Tibial artery (tissue), 4 donors: ENCODE results near the gene LATS1.
A peak's percentile ranks its signal among the peaks of the same experiment; 100 is the strongest.
"Not testable (repeated sequence)": the region's sequence is repeated elsewhere in the genome, so short reads cannot be mapped to it uniquely, and the experiment has no call there.

Experiments used
- DNase-seq, 2 donors: peaks; one replicate each; pipeline ENCODE4 v3.0.0-alpha.2; 2019
- H3K27ac ChIP-seq, 2 donors: fragments of 200-600 bp; sonication (generic) in 1 of 2; 1 replicate in 1 of 2; 2 replicates in 1 of 2; pipeline ENCODE4 v1.5.1; 2018 to 2019; ENCODE audit warnings: mild to moderate bottlenecking in 1 of 2
- H3K27me3 ChIP-seq, 2 donors: fragments of 200-600 bp; sonication (generic) in 1 of 2; one replicate each; pipeline versions ENCODE4 v1.5.1 to v1.6.0; 2016 to 2019
- H3K36me3 ChIP-seq, 3 donors: fragments of 200-600 bp; sonication (generic) in 2 of 3; one replicate each; pipeline ENCODE4 v1.5.1; 2016 to 2019; ENCODE audit warnings: mild to moderate bottlenecking in 2 of 3
- H3K4me1 ChIP-seq, 4 donors: fragments of 200-600 bp; sonication (generic) in 2 of 4; 1 replicate in 3 of 4; 2 replicates in 1 of 4; pipeline ENCODE4 v1.5.1; 2016 to 2019
- H3K4me3 ChIP-seq, 2 donors: fragments of 200-600 bp; sonication (generic) in 1 of 2; 1 replicate in 1 of 2; 2 replicates in 1 of 2; pipeline ENCODE4 v1.5.1; 2018 to 2019; ENCODE audit warnings: mild to moderate bottlenecking in 2 of 2
- H3K9me3 ChIP-seq, 3 donors: fragments of 200-600 bp; sonication (generic) in 1 of 3; one replicate each; pipeline ENCODE4 v1.5.1; 2016 to 2019
- intact Hi-C: fragments of 100-400 bp; cut with DNase I; formaldehyde crosslinking; loops from one replicate; pipeline ENCODE4 v1.15.0; 2023; ENCODE audit warnings: low total_unique reads
- TF ChIP-seq, protein P1 (sequence below), 2 experiments: fragments of 200-600 bp in 1 of 2; fragments of 450-650 bp in 1 of 2; IDR thresholded peaks; one replicate each; pipeline ENCODE4 v1.5.1; 2017 to 2019; ENCODE audit warnings: antibody characterized with exemption in 2 of 2, mild to moderate bottlenecking in 1 of 2, moderate library complexity in 1 of 2

The LATS1 gene

GRCh38 chr6:149750136-149750609, 32.3 kb upstream of the LATS1 start:
- intact Hi-C loops, result no loop called here
- TF ChIP-seq, protein P1, sequence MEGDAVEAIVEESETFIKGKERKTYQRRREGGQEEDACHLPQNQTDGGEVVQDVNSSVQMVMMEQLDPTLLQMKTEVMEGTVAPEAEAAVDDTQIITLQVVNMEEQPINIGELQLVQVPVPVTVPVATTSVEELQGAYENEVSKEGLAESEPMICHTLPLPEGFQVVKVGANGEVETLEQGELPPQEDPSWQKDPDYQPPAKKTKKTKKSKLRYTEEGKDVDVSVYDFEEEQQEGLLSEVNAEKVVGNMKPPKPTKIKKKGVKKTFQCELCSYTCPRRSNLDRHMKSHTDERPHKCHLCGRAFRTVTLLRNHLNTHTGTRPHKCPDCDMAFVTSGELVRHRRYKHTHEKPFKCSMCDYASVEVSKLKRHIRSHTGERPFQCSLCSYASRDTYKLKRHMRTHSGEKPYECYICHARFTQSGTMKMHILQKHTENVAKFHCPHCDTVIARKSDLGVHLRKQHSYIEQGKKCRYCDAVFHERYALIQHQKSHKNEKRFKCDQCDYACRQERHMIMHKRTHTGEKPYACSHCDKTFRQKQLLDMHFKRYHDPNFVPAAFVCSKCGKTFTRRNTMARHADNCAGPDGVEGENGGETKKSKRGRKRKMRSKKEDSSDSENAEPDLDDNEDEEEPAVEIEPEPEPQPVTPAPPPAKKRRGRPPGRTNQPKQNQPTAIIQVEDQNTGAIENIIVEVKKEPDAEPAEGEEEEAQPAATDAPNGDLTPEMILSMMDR (IDR thresholded peaks at IDR 0.05), result no peak
- Histone ChIP-seq H3K9me3 (no peaks in the 10 kb centered on the region), H3K27me3 (no peaks in the 10 kb centered on the region), H3K27ac (peak overlapping the region; percentile 89 to 96), H3K36me3 (no peaks in the 10 kb centered on the region), H3K4me3 (peak overlapping the region; percentile 86 to 97), H3K4me1 (peaks cover 0 to 44% (median 14%) of the 10 kb centered on the region in 4 donors)
- peak; percentile 32 to 74 for DNase-seq

DNA sequence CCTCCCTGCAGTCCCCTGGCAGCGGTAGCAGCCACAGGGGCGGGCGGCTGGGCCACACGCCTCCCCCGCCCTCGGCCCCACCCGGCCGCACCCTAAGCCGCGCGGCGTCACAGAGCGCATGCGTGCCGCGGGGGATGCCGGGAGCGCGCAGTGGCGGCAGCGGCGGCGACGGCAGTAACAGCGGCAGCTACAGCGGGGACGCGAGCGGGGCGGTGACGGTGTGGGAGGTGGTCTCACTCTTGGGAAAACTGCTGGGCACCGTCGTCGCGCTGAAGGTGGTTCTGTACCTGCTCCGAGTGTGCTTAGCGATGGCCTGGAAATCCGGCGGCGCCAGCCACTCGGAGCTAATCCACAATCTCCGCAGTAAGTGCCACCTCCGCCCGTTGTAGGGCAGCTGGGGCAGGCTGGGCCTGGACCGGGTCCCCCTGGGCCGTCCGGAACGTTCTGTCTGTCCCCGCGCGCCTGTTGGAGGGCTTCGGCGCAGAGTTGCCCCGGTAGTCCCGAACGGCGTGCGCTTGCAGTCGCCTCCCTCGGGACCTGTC, 31.8 kb upstream of the LATS1 start, which contains the start of gene PCMT1:
Gene PCMT1 (plus strand): TSS at position 148 of the 542 bp plus-strand sequence. CDS start 161 bp downstream, at position 309.
- Histone ChIP-seq H3K9me3 (no peaks in the 10 kb centered on the region), H3K4me1 (peaks cover 0 to 46% (median 16%) of the 10 kb centered on the region in 4 donors)
- intact Hi-C loops, result no loop called here

DNA sequence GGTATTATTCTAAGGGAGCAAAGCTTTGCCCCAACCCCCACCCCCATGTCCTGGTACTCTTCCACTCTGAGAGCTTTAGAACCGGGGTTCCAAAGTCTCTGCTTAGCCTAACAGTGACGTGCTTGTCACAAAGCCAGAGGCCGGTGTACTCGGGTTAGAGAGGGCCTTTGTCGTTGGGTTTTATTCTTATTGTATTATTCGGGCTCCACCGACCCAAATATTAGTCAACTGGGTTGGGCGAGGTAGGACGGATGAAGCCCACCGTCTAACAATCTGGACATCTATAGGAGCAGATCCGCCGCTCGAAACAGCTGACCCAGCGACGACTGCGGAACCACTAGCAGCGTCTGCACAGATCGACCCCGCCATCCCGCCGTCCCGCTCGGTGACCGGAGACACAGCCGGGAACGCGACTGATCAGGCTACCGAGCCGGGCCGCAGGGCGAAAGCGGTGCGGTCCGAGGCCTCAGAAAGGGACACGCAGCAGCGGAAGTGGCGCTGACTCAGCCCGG, 31.2 kb upstream of the LATS1 start:
- H3K4me3 ChIP-seq, result peak overlapping the region; percentile 86 to 97
- intact Hi-C loops, result not testable (repeated sequence)

More for the DNA sequence above, 31.8 kb upstream of the LATS1 start, which contains the start of gene PCMT1:
- no peaks in the 10 kb centered on the region for H3K36me3 ChIP-seq
- peak within 1 kb of the TSS; percentile 86 to 97 for H3K4me3 ChIP-seq
- TF ChIP-seq, protein P1 (IDR thresholded peaks at IDR 0.05), result no peak
- peak; percentile 87 to 96 for DNase-seq
- peak within 1 kb of the TSS; percentile 89 to 96 for H3K27ac ChIP-seq
- H3K27me3 ChIP-seq, result no peaks in the 10 kb centered on the region

GRCh38 chr6:149746147-149746946, 28.4 kb upstream of the LATS1 start, which contains the start of gene NUP43:
TSS of gene NUP43 (minus strand) at chr6:149746529. CDS start at chr6:149746495, 34 bp downstream.
- Histone ChIP-seq H3K9me3 (no peaks in the 10 kb centered on the region), H3K27me3 (no peaks in the 10 kb centered on the region), H3K4me1 (peaks cover 0 to 31% (median 14%) of the 10 kb centered on the region in 4 donors), H3K27ac (peak within 1 kb of the TSS; percentile 79 to 82), H3K4me3 (peak within 1 kb of the TSS; percentile 70 to 73), H3K36me3 (peaks cover 15 to 23% (median 21%) of the 10 kb centered on the region in 3 donors)
- DNase-seq, result peak; percentile 94 to 96
- intact Hi-C loops, result no loop called here
- TF ChIP-seq, protein P1 (IDR thresholded peaks at IDR 0.05), result peak; percentile 61 to 71

More for the DNA sequence above, 31.2 kb upstream of the LATS1 start:
- peaks cover 0 to 46% (median 16%) of the 10 kb centered on the region in 4 donors for H3K4me1 ChIP-seq
- DNase-seq, H3K27me3 ChIP-seq, H3K9me3 ChIP-seq, H3K36me3 ChIP-seq: not testable (repeated sequence)
- peak overlapping the region; percentile 89 to 96 for H3K27ac ChIP-seq

DNA sequence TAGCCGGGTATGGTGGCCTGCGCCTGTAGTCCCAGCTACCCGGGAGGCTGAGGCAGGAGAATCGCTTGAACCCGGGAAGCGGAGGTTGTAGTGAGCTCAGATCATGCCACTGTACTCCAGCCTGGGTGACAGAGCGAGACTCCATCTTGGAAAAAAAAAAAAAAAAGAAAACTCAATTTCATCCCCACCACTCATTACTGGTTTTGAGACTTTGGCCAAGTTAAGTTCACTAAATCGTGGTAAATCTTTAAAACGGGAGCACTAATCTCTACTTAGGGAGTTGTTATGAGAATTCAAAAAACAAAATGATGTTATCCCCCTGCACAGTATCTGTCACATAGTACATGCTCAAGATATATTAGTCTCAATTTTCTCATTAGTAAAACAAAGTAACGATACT, 27.4 kb upstream of the LATS1 start:
- intact Hi-C loops, H3K9me3 ChIP-seq, H3K27me3 ChIP-seq, DNase-seq, H3K27ac ChIP-seq: not testable (repeated sequence)
- peak overlapping the region; percentile 70 to 73 for H3K4me3 ChIP-seq
- H3K36me3 ChIP-seq, result peaks cover 23 to 34% (median 32%) of the 10 kb centered on the region in 3 donors
- peaks cover 0 to 20% (median 10%) of the 10 kb centered on the region in 4 donors for H3K4me1 ChIP-seq

DNA sequence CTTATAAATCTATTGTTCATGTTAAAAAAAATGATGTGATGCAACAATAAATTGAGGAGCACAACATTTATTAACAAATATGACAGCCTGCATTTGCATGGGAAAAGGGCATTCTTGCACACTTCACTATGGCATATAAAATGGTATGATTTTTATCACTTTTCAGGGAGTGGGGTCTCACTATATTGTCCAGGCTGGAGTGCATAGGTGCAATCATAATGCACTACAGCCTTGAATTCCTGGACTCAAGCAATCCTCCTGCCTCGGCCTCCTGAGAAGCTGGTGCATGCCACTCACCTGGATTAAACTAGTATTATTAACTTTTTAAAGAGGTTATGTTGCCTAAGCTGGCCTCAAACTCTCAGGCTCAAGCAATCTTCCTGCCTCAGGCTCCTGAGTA, 17.0 kb upstream of the LATS1 start:
- Histone ChIP-seq H3K4me1 (no peaks in the 10 kb centered on the region), H3K27me3 (no peaks in the 10 kb centered on the region), H3K27ac (no peak overlapping the region), H3K36me3 (peaks cover 46 to 96% (median 64%) of the 10 kb centered on the region in 3 donors), H3K4me3 (no peak overlapping the region), H3K9me3 (no peaks in the 10 kb centered on the region)
- no peak for DNase-seq
- intact Hi-C loops, result no loop called here
- TF ChIP-seq, protein P1 (IDR thresholded peaks at IDR 0.05), result no peak
